ENCODE data around the gene ZNF555. TPM values are rescaled to one million over a fixed set of nuclear protein-coding genes. Genes with fewer than 3 reads are reported as not detected.
"Not testable (repeated sequence)": the region's sequence is repeated elsewhere in the genome, so short reads cannot be mapped to it uniquely, and the experiment has no call there.

Gene ZNF555
- total RNA-seq, 1 donor from 2014 or later, result 8.9 TPM

GRCh38 chr19:2896694-2897093 lies 55.4 kb downstream of the ZNF555 start:
- intact Hi-C loops (cut with DNase I), result no loop called here
- ATAC-seq (no peak), DNase-seq (ENCODE audit: missing footprints) (no peak)

GRCh38 chr19:2900296-2901252 lies 59.3 kb downstream of the ZNF555 start, which contains the start of gene ZNF57:
Gene ZNF57 (plus strand): TSS chr19:2900928. CDS start chr19:2901046, 118 bp downstream.
- peak; percentile 100 for DNase-seq (ENCODE audit: missing footprints)
- intact Hi-C loops (cut with DNase I), result loop anchor here (2.0 kb wide), 1 partner anchor 44 kb away; the partner anchor contains the start of gene ZNF77
- peak; percentile 99 for ATAC-seq

DNA sequence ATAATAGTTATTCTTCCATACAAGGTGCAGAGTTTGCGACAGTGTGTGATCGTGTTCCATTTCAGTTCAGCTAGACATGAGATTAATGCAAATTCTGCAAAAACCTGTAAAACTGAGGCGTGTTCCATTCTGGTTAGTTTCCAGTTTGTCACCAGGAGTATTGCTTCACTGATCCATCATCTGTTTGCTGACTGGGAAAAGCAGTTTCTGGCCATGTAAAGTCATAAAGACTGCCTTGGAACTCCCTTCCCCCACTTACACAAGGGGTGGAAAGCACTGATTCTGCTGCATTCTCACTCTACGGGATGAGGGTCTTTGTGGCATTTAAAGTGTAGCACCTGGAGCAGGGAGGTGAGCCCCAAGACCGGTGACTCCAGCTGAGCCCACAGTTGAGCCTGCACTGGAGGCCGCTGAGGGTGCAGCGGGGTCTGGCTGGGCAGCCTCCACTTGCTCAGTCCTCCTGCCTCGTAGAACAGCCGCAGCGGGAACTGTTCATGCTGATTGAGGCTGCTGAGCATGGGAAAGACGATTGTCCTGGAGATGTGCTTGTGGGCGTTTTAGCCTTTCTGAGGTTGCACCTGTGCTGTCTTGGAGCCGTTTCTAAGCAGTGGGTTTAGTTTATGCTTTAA lies 61.4 kb downstream of the ZNF555 start:
- ATAC-seq (no peak), DNase-seq (ENCODE audit: missing footprints) (no peak)
- intact Hi-C loops (cut with DNase I), result no loop called here

DNA sequence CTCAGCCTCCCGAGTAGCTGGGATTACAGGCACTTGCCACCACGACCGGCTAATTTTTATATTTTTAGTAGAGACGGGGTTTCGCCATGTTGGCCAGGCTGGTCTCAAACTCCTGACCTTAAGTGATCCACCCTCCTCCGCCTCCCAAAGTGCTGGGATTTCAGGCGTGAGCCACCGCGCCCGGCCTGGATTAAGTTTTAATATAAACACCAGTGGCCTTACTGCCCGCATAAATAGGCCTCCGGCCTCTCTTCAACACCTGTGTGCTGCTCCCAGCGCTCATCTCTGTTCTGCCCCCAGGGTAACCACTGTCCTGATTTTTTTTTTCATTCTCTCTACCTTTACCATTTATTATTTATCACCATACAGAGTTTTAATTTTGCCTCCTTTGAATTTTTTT lies 62.1 kb downstream of the ZNF555 start:
- ATAC-seq; DNase-seq (ENCODE audit: missing footprints); intact Hi-C loops (cut with DNase I): not testable (repeated sequence)

GRCh38 chr19:2905918-2906519 lies 64.7 kb downstream of the ZNF555 start:
- no peak for DNase-seq (ENCODE audit: missing footprints)
- intact Hi-C loops (cut with DNase I), result no loop called here

DNA sequence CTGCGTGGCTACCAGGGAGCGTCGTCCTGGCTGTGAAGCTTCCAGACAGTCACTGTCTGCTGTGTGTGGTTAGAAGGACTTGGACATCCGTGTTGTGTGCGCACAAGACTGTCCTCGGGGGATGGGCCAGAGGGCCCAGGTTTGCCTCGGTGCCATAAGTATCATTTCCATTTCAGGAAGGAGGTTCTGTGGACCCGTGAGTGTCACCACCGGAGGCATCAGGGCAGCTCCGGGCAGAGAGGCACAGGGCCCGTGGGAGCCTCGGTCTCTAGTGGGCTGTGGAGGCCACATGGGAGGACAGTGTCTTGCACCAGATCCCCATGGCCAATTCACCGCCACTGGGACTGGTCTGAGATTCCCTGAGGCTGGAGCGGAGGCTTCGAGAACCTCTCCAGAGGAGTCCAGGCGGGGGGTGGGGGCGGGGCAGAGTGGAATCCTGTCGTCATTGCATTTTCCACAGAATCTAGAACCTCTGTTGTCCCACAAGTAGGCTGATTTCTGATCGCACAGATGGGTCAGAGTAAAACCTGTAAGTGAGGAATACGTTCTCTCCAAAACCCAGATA lies 65.4 kb downstream of the ZNF555 start:
- ATAC-seq (no peak), DNase-seq (ENCODE audit: missing footprints) (no peak)
- intact Hi-C loops (cut with DNase I), result no loop called here

More at GRCh38 chr19:2905918-2906519, 64.7 kb downstream of the ZNF555 start:
- no peak for ATAC-seq

Other genes with a start within 250 kb of the ZNF555 start
- gene GNG7, start 138.8 kb upstream of the ZNF555 start, total RNA-seq, result 26.7 TPM
- gene DIRAS1, start 120.1 kb upstream of the ZNF555 start, total RNA-seq, result 200 TPM
- gene SLC39A3, start 101.5 kb upstream of the ZNF555 start, total RNA-seq, result 24.5 TPM
- gene SGTA, start 58.2 kb upstream of the ZNF555 start, total RNA-seq, result 64.3 TPM
- 54.8 TPM for gene THOP1, start 56.0 kb upstream of the ZNF555 start, total RNA-seq
- 3.7 TPM for gene ZNF554, start 21.6 kb upstream of the ZNF555 start, total RNA-seq
- gene ZNF556, start 25.9 kb downstream of the ZNF555 start, total RNA-seq, result not detected
- gene ZNF57, start 59.5 kb downstream of the ZNF555 start, total RNA-seq, result 5.1 TPM
- gene ZNF77, start 103.5 kb downstream of the ZNF555 start, total RNA-seq, result 2.6 TPM
- 1.1 TPM for gene TLE6, start 136.1 kb downstream of the ZNF555 start, total RNA-seq
- gene TLE2, start 187.8 kb downstream of the ZNF555 start, total RNA-seq, result 58.6 TPM
- 775 TPM for gene TLE5, start 221.0 kb downstream of the ZNF555 start, total RNA-seq